GM23338 (cell line): ENCODE results near the gene TXLNB. TPM values are rescaled to one million over a fixed set of nuclear protein-coding genes. Genes with fewer than 3 reads are reported as not detected.

ENCODE experiments used
- ATAC-seq: fragments of 200-7000 bp; cut with Tn5 transposase; 3 replicates; pipeline ENCODE4 v1.9.1; 2020
- DNase-seq: peaks from one replicate; pipeline ENCODE4 v3.0.0-alpha.2; 2015; ENCODE audit warnings: low spot score
- H2AFZ ChIP-seq: fragments of 200-600 bp; sonication (generic); 2 replicates; pipeline ENCODE4 v1.8.0; 2016; ENCODE audit warnings: antibody characterized with exemption, mild to moderate bottlenecking, moderate library complexity
- H3F3A ChIP-seq: fragments of 200-600 bp; sonication (generic); replicated peaks from 2 replicates; pipeline ENCODE4 v1.8.0; 2017; ENCODE audit warnings: antibody characterized with exemption, mixed run types, low read depth
- H3K27ac ChIP-seq: fragments of 200-600 bp; sonication (generic); 2 replicates; pipeline ENCODE4 v1.6.1; 2016; ENCODE audit warnings: low read depth
- H3K27me3 ChIP-seq: fragments of 200-600 bp; sonication (generic); 2 replicates; pipeline ENCODE4 v1.8.0; 2016; ENCODE audit warnings: mild to moderate bottlenecking, mixed run types, moderate library complexity; ENCODE audit not compliant: insufficient read depth
- H3K36me3 ChIP-seq: fragments of 200-600 bp; sonication (generic); 2 replicates; pipeline ENCODE4 v1.8.0; 2016; ENCODE audit warnings: mild to moderate bottlenecking; ENCODE audit not compliant: insufficient read depth
- H3K4me1 ChIP-seq: fragments of 200-600 bp; sonication (generic); 2 replicates; pipeline ENCODE4 v1.8.0; 2016; ENCODE audit warnings: mild to moderate bottlenecking, moderate library complexity; ENCODE audit not compliant: insufficient read depth
- H3K4me2 ChIP-seq: fragments of 200-600 bp; sonication (generic); 2 replicates; pipeline ENCODE4 v1.7.1; 2017; ENCODE audit warnings: mixed run types
- H3K4me3 ChIP-seq: fragments of 200-600 bp; sonication (generic); 2 replicates; pipeline ENCODE4 v1.6.1; 2016; ENCODE audit warnings: mixed run types
- H3K79me2 ChIP-seq: fragments of 200-600 bp; sonication (generic); replicated peaks from 2 replicates; pipeline ENCODE4 v1.8.0; 2017; ENCODE audit warnings: mild to moderate bottlenecking; ENCODE audit not compliant: insufficient read depth
- H3K9me2 ChIP-seq: fragments of 200-600 bp; sonication (generic); 2 replicates; pipeline ENCODE4 v1.8.0; 2017; ENCODE audit not compliant: insufficient read depth
- H4K20me1 ChIP-seq: fragments of 200-600 bp; sonication (generic); replicated peaks from 2 replicates; pipeline ENCODE4 v1.8.0; 2017; ENCODE audit warnings: mild to moderate bottlenecking; ENCODE audit not compliant: insufficient read depth
- H3K27ac Mint-ChIP-seq: 2 replicates; pipeline ENCODE4 v1.8.0; 2020; ENCODE audit warnings: inconsistent platforms, mild to moderate bottlenecking, moderate library complexity, mixed read lengths
- H3K27me3 Mint-ChIP-seq: 3 replicates; pipeline ENCODE4 v1.8.0; 2022; ENCODE audit warnings: low read depth, mild to moderate bottlenecking, moderate library complexity, mixed read lengths, inconsistent platforms; ENCODE audit not compliant: insufficient read depth, poor library complexity
- H3K36me3 Mint-ChIP-seq: 3 replicates; pipeline ENCODE4 v1.8.0; 2021; ENCODE audit warnings: low read depth, mild to moderate bottlenecking, inconsistent platforms, moderate library complexity, mixed read lengths
- H3K4me1 Mint-ChIP-seq: 3 replicates; pipeline ENCODE4 v1.8.0; 2020; ENCODE audit warnings: mild to moderate bottlenecking, inconsistent platforms, mixed read lengths
- H3K4me3 Mint-ChIP-seq: 3 replicates; pipeline ENCODE4 v1.8.0; 2021; ENCODE audit warnings: moderate library complexity, mild to moderate bottlenecking, inconsistent platforms, mixed read lengths
- H3K9me3 Mint-ChIP-seq: 3 replicates; pipeline ENCODE4 v1.8.0; 2020; ENCODE audit warnings: moderate library complexity, mild to moderate bottlenecking, inconsistent platforms, mixed read lengths
- EZH2phosphoT487 ChIP-seq: fragments of 200-600 bp; sonication (generic); IDR thresholded peaks from one replicate; pipeline ENCODE4 v1.8.1; 2018; ENCODE audit warnings: antibody characterized with exemption; ENCODE audit not compliant: unreplicated experiment
- JUNB ChIP-seq: IDR thresholded peaks from one replicate; pipeline ENCODE4 v1.6.1; 2016; ENCODE audit warnings: antibody characterized with exemption; ENCODE audit not compliant: unreplicated experiment
- POLR2AphosphoS5 ChIP-seq: IDR thresholded peaks from 2 replicates; pipeline ENCODE4 v1.6.1; 2016; ENCODE audit warnings: antibody characterized with exemption, low read depth
- ZNF331 ChIP-seq: fragments of 250-450 bp; sonication (Bioruptor Pico); IDR thresholded peaks from 2 replicates; pipeline ENCODE4 v1.5.0; 2020; ENCODE audit warnings: low read depth, mild to moderate bottlenecking, moderate library complexity
- ZNF462 ChIP-seq: fragments of 250-450 bp; sonication (Bioruptor Pico); IDR thresholded peaks from 2 replicates; pipeline ENCODE4 v1.5.0; 2020; ENCODE audit warnings: mild to moderate bottlenecking, moderate library complexity
- polyA plus RNA-seq: library from polyadenylated mRNA; unstranded; fragments of >200 nt; fragmentation: Nextera tagmentation; extraction: Ambion mirVana; gene quantifications from 2 replicates; pipeline ENCODE4 v1.2.1, GENCODE V29; 2016
- total RNA-seq: library from RNA; depleted of rRNA; stranded (reverse); fragments of >200 nt; shearing (Covaris generic); gene quantifications from 2 replicates; pipeline ENCODE4 v1.2.3, GENCODE V29; 2014
- TF ChIP-seq, protein P1 (sequence below): IDR thresholded peaks from 2 replicates; pipeline ENCODE4 v1.6.1; 2016; ENCODE audit warnings: antibody characterized with exemption

Gene TXLNB
- total and polyA plus RNA-seq, 2 experiments from 2014 or later = 0.11 to 0.28 TPM

DNA sequence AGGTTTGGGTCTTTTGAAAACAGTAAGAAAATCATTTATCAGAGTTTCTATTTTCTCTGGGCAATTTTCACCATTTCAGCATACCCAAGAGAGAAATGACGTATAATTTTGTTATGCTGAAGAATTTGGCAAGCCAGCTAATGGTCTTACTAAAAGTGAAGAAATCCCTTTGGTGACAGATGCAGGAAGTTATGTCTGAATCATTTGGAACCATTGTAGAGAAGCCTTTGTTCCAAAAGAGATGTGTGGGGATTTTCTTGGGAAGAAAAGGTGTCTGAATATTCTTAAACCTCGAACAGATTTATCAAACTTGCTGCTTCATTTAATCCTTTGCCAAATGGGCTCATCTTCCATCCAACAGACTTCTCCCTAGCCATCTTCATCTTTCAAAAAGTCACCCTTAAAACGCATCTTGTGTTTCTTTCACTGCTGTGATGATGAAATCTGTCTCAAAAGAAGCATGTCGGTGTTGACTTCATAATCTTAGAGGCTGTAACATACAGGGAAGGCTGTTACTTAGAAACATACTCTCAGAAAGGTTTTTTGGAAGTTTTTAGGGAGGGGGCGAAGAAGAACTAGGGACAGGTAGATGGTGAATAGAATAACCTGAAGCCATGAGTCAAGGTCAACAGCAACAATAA, 43.1 kb upstream of the TXLNB start (continued):
- TF ChIP-seq ZNF462 (CRISPR knock-in tag) = no peak
- no peak for TF ChIP-seq ZNF331 (CRISPR knock-in tag)
- TF ChIP-seq, protein P1, sequence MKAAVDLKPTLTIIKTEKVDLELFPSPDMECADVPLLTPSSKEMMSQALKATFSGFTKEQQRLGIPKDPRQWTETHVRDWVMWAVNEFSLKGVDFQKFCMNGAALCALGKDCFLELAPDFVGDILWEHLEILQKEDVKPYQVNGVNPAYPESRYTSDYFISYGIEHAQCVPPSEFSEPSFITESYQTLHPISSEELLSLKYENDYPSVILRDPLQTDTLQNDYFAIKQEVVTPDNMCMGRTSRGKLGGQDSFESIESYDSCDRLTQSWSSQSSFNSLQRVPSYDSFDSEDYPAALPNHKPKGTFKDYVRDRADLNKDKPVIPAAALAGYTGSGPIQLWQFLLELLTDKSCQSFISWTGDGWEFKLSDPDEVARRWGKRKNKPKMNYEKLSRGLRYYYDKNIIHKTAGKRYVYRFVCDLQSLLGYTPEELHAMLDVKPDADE = no peak

DNA sequence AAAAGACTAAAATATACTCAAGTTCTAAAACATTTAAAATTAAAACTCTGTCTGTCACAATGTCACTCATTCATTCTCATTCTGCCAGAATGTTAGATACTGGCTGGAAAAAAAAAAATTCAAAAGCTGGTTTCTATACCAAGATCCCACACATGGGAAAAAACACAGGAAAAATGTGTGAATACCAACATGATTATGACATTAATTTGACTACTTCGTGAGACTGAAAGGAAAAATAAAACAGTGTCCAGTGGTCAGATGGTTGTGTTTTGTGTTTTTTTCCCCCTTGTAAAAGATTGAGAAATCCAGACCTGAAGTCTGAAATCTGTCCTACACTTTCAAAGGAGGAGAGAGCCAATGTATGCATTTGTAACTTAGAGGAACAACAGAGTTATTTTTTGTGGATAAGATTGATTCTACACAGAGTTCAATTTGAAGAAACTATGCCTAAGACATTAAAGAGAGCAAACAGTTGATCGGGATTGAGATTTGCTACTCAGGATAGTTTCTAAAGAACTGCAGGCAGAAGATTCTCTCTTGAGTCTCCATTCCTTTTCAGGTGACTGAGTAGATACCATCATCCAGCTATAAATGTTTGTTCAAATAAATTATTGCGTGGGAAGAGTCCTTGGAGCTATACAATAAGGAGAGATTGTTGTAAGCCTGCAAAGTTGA, 39.2 kb upstream of the TXLNB start:
- Histone ChIP-seq H3K27me3 (no peaks in the 10 kb centered on the region), H3K79me2 (no peaks in the 10 kb centered on the region), H3K4me1 (no peaks in the 10 kb centered on the region), H3K4me3 (no peak overlapping the region), H3K36me3 (no peaks in the 10 kb centered on the region), H3K9me2 (peaks cover 3% of the 10 kb centered on the region; the same call in 1 of the 2 replicates), H3F3A (no peaks in the 10 kb centered on the region), H4K20me1 (no peaks in the 10 kb centered on the region), H2AFZ (no peak overlapping the region), H3K4me2 (no peak overlapping the region), H3K27ac (no peak overlapping the region)
- H3K4me3 Mint-ChIP-seq = no peak overlapping the region
- no peaks in the 10 kb centered on the region; the same call in 2 of the 3 replicates for H3K9me3 Mint-ChIP-seq
- DNase-seq = no peak
- no peaks in the 10 kb centered on the region; the same call in 2 of the 3 replicates for H3K36me3 Mint-ChIP-seq
- H3K4me1 Mint-ChIP-seq = no peaks in the 10 kb centered on the region
- peaks cover 4% of the 10 kb centered on the region for H3K27me3 Mint-ChIP-seq
- ATAC-seq = no peak
- H3K27ac Mint-ChIP-seq = no peak overlapping the region
- TF ChIP-seq JUNB = no peak
- no peak for TF ChIP-seq ZNF462 (CRISPR knock-in tag)
- TF ChIP-seq POLR2AphosphoS5 = no peak
- no peak for TF ChIP-seq EZH2phosphoT487
